Measurements from ENCODE around the gene MAST1.

Gene MAST1

GRCh38 chr19:12840091-12841079 lies 2.1 kb downstream of the MAST1 start:
- no peak for TF ChIP-seq REST (IDR thresholded peaks at IDR 0.05; ENCODE audit: insufficient replicate concordance, low read depth)
- no peak for TF ChIP-seq POLR2AphosphoS5 (IDR thresholded peaks at IDR 0.05; ENCODE audit: low read depth)
- no peak for TF ChIP-seq SPI1 (IDR thresholded peaks at IDR 0.05; ENCODE audit: borderline replicate concordance, low read depth)
- TF ChIP-seq CTCF (IDR thresholded peaks at IDR 0.05; ENCODE audit: insufficient read depth, low read length) = no peak
- TF ChIP-seq GABPA (IDR thresholded peaks at IDR 0.05; ENCODE audit: low read depth) = no peak
- peak; percentile 35 to 44 for DNase-seq (ENCODE audit: low read depth in 1 of 2, low spot score in 1 of 2)
- Histone ChIP-seq H3K27ac (replicated peaks) (no peak overlapping the region), H3K4me3 (replicated peaks; ENCODE audit: insufficient read depth, low read length) (no peak overlapping the region), H3K27me3 (ENCODE audit: insufficient read depth, poor library complexity, severe bottlenecking) (peaks cover 63% of the 10 kb centered on the region)

- no peak overlapping the region for H3K27ac ChIP-seq (replicated peaks)
- H3K27me3 ChIP-seq (ENCODE audit: insufficient read depth, poor library complexity, severe bottlenecking) = peaks cover 56% of the 10 kb centered on the region
- no peak overlapping the region for H3K4me3 ChIP-seq (replicated peaks; ENCODE audit: insufficient read depth, low read length)
- TF ChIP-seq REST (IDR thresholded peaks at IDR 0.05; ENCODE audit: insufficient replicate concordance, low read depth) (no peak), POLR2AphosphoS5 (IDR thresholded peaks at IDR 0.05; ENCODE audit: low read depth) (no peak), SPI1 (IDR thresholded peaks at IDR 0.05; ENCODE audit: borderline replicate concordance, low read depth) (no peak), CTCF (IDR thresholded peaks at IDR 0.05; ENCODE audit: insufficient read depth, low read length) (no peak), GABPA (IDR thresholded peaks at IDR 0.05; ENCODE audit: low read depth) (no peak)
- DNase-seq (ENCODE audit: low read depth in 1 of 2, low spot score in 1 of 2) = no peak
Observed at GRCh38 chr19:12841094-12841493, 2.8 kb downstream of the MAST1 start.

GRCh38 chr19:12842511-12842910 lies 4.2 kb downstream of the MAST1 start:
- H3K27me3 ChIP-seq (ENCODE audit: insufficient read depth, poor library complexity, severe bottlenecking) = peaks cover 42% of the 10 kb centered on the region
- no peak overlapping the region for H3K4me3 ChIP-seq (replicated peaks; ENCODE audit: insufficient read depth, low read length)
- no peak for DNase-seq (ENCODE audit: low read depth in 1 of 2, low spot score in 1 of 2)
- no peak overlapping the region for H3K27ac ChIP-seq (replicated peaks)
- TF ChIP-seq POLR2AphosphoS5 (IDR thresholded peaks at IDR 0.05; ENCODE audit: low read depth) = no peak

- DNase-seq (ENCODE audit: low read depth in 1 of 2, low spot score in 1 of 2) = no peak
- TF ChIP-seq CTCF (IDR thresholded peaks at IDR 0.05; ENCODE audit: insufficient read depth, low read length) (no peak), GABPA (IDR thresholded peaks at IDR 0.05; ENCODE audit: low read depth) (no peak), POLR2AphosphoS5 (IDR thresholded peaks at IDR 0.05; ENCODE audit: low read depth) (no peak), SPI1 (IDR thresholded peaks at IDR 0.05; ENCODE audit: borderline replicate concordance, low read depth) (no peak), REST (IDR thresholded peaks at IDR 0.05; ENCODE audit: insufficient replicate concordance, low read depth) (no peak)
- Histone ChIP-seq H3K4me3 (replicated peaks; ENCODE audit: insufficient read depth, low read length) (no peak overlapping the region), H3K27ac (replicated peaks) (no peak overlapping the region), H3K27me3 (ENCODE audit: insufficient read depth, poor library complexity, severe bottlenecking) (peaks cover 36% of the 10 kb centered on the region)
Observed at GRCh38 chr19:12843328-12843727, 5.0 kb downstream of the MAST1 start.
